Ammon's horn (tissue), 1 donor: Measurements from ENCODE around the gene AGBL4.
"Not testable (repeated sequence)": the region's sequence is repeated elsewhere in the genome, so short reads cannot be mapped to it uniquely, and the experiment has no call there.

Experiments
- DNase-seq: peaks from one replicate; pipeline ENCODE4 v3.0.0-alpha.2; 2016; ENCODE audit warnings: low spot score

The AGBL4 gene

DNA sequence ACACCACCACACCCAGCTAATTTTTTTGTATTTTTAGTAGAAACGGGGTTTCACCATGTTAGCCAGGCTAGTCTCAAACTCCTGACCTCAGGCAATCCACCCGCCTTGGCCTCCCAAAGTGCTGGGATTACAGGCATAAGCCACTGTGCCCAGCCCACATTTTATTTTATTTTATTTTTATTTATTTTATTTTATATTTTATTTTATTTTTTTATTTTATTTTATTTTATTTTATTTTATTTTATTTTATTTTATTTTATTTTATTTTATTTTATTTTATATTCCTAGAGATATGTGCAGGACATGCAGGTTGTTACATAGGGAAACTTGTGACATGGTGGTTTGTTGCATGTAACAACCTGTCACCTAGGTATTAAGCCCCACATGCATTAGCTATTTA, 721.4 kb downstream of the AGBL4 start:
- not testable (repeated sequence) for DNase-seq

GRCh38 chr1:49298304-49298703, 725.5 kb downstream of the AGBL4 start:
- peak; percentile 42 for DNase-seq

DNA sequence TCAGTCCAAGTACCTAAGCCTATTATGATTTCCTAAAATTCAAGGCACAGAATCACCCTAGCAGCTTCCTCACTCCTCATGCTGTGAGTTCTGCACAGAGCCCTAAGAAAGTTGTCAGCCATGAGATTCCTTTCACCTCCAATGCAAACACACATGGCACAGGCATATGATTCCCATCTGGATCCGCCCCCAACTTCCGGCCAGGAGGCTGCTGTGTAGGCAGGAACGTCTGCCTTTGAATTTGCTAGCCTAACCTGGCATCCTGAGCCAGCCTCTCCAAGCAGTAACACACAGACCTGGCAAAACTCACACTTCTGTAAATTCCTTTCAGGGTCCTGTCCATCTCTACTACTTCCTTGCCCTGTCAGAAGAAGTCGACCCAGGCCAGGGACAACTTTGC, 726.0 kb downstream of the AGBL4 start:
- peak; percentile 45 for DNase-seq

DNA sequence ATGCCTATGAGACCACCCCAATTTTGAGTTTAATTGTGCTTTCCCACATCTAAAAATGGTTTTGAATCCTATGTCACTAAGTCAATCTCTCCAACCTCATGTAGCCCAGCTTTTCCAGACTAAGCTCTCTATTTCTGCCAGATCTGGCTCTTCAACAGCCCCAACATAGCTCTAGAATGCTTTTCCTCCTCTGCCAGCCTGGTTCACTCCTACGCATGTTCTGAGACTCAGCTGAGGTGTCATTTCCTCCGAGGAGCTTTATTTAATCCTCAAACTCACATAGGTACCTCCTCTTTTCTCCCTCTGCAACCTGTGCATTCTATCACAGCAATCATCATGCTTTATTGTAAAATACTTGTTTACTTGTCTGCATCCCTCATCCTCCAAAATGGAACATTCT, 729.2 kb downstream of the AGBL4 start:
- DNase-seq: peak; percentile 28

DNA sequence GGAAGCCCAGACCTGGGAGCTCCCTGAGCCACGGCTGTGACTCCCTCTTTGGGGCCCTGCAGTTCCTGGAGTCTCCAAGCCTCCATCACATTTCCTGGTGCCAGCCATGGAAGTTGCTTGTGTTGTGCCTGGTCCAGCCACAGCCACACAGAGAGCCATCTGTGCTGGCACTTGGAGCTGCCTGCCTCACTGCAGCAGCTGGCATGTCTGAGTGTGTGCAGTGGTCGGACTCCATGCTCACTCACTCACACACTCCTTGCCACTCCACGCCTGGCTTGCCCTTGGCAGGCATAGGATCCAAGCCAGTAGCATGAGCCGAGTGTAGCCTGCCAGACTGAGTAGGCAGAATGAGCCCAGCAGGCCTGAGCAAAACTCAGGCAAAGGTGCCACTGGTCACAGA, 730.7 kb downstream of the AGBL4 start:
- DNase-seq: no peak

DNA sequence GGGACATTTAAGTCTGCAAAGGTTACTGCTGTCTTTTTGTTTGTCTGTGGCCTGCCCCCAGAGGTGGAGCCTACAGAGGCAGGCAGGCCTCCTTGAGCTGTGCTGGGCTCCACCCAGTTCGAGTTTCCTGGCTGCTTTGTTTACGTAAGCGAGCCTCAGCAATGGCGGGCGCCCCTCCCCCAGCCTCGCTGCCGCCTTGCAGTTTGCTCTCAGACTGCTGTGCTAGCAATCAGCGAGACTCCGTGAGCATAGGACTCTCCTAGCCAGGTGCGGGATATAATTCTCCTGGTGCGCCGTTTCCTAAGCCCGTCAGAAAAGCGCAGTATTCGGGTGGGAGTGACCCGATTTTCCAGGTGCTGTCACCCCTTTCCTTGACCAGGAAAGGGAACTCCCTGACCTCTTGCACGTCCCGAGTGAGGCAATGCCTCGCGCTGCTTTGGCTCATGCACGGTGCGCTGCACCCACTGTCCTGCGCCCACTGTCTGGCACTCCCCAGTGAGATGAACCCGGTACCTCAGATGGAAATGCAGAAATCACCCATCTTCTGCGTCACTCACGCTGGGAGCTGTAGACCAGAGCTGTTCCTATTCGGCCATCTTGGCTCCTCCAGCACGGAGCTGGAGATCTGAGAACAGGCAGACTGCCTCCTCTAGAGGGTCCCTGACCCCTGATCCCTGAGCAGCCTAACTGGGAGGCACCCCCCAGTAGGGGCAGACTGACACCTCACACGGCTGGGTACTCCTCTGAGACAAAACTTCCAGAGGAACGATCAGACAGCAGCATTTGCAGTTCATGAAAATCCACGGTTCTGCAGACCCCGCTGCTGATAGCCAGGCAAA, 766.3 kb downstream of the AGBL4 start:
- not testable (repeated sequence) for DNase-seq

- DNase-seq: no peak
These were observed 770.8 kb downstream of the AGBL4 start for GRCh38 chr1:49252917-49253316.

DNA sequence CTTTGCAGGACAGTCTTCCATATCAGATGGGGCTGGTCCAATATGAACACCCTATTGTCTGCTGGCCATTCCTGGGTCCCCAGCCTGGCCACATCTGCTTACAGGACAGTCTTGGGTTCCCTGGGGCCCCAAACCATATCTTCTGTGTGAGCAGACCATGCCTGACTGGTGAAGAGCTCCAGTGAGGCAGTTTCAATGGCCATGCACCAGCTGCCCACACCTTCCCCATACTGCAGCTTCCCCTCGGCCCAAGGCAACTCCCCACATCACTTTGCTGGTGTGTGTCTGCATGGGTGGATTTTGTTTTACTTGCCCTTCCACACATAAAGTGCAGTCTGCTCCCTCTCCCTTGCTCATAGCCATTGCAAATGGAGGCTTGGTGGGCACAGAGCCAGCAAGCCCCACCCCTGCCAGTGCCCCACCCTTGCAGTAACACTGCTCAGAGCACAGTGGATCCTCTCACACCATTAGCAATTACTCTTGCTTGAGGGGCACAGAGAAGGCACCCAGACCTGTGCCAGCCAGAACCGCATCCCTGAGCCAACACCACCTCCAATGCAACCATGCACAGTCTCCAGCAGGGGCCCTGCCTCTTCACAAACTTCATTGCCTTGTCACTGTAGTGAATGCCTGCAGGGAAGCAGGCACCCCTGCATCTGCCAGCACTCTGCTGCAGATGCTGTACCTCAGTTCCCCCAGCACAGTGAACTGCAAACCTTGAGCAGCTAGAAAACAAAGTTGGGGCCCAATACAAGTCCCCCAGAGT, 772.6 kb downstream of the AGBL4 start:
- no peak for DNase-seq

- no peak for DNase-seq
These were observed 783.0 kb downstream of the AGBL4 start for GRCh38 chr1:49240709-49241221.

GRCh38 chr1:49234988-49235387, 788.8 kb downstream of the AGBL4 start:
- DNase-seq: no peak

DNA sequence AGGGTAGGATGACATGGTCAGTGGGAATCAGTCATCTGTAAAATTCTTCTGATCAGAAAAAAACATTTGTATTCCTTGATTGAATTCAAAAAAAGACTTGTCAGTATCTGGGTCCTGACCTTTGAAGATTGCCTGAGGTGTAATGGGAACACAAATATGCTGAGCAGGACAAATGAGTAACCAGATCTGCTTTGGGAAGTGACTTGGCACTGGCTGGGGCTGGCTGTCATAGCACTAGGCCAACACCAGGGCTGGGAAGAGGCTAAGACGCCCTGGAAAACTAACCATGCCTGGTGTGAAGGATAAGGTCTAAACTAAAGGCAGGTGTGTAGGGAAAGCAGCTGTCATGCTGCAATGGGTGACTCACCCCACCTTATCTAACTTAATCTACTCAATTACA, 794.2 kb downstream of the AGBL4 start:
- DNase-seq: no peak

DNA sequence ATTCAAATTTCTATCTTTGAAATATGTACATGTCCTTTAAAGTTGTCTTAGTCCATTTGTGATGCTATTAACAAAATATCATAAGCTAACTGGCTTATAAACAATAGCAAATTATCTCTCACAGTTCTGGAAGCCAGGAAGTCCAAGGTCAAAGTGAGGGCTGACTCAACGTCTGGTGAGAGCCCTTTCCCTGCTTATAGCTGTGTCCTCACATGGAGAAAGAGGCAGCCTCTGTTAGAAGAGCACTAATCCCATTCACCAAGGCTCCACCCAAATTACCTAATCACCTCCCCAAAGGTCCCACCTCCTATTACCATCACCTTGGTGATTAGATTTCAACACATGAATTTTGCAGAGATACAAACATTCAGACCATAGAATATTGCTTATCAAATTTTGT, 797.0 kb downstream of the AGBL4 start:
- DNase-seq: no peak

DNA sequence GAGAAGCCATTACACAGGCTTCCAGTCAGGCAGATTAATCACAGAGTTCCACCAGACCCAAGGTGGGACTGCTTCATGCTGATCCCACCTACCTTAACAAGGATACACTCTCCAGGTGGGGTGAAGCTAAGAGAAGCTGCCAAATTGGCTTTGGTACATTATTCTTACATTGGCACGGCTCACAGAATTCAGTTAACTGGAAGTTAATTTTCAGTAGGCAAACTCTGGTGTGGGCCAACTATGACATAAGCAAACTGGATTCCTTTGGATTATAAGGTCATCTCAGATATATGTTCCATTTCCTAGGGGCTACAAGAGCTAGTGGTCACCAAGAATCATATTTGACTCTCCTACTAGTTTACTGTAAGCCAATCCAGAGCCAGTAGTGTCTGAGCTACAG, 798.3 kb downstream of the AGBL4 start:
- DNase-seq: no peak

DNA sequence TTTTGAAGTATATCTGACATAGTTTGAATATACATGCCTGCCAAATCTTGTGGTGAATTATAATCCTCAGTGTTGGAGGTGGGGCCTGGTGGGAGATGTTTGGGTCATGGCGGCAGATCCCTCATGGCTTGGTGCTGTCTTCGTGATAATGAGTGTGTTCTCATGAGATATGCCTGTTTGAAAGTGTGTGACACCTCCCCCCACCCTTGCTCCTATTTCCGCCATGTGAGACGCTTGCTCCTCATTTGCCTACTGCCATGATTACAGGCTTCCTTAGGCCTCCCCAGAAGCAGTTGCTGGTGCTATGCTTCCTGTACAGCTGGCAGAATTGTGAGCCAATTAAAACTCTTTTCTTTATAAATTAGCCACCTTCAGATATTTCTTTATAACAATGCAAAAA, 810.5 kb downstream of the AGBL4 start:
- DNase-seq: no peak

- no peak for DNase-seq
These were observed 815.0 kb downstream of the AGBL4 start for GRCh38 chr1:49208712-49209111.

DNA sequence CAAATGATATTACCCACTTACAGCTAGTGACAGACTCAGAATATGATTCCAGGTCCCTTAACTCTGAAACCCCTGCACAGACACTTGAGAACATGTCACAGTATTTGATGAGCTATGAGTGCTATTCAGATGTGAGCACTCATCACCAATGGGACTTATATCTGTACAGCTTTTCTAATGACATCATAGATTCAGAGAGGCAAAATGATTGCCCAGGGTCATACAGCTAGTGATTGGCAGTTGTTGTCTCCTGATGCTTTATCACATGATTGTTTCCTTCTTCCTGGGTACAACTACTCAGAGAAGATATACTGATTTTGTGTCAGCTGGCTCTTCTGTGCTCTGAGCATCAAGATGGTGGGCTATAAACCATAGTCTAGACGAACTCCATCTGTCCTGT, 819.0 kb downstream of the AGBL4 start:
- no peak for DNase-seq

DNA sequence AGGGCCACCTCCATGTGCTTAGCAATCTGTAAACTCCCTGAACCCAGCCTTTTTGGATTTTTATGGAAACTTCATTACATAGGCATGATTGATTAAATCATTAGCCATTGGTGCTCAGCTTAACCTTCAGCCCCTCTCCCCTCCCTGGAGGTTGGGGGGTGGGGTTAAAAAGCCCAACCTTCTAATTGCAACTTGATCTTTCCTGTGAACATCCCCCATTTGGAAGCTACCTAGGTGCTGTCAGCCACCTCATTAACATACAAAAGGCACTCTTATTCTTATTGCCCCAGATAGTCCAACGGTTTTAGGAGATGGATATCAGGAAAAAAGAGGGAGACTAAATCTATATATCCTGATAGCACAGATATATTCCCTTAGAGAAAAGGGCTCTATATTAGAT, 823.0 kb downstream of the AGBL4 start:
- DNase-seq: no peak

DNA sequence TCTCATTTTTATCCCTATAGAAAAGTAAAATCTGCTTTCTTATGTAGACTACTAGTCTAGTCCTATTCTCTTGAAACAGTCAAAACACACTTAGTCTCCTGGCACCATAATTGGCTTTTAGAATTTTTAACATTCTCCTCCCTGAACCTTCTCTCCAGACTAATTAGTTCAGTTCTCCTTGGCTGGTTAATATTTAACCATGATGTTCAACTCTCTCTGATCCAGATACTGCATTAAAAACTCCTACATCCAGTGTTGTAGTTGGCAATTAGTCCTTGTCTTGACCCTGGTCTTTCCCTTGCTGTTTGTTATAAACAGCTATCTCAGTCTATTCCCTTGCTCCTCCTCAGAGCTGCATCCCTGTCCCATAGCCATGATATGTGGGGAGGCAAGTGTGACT, 824.2 kb downstream of the AGBL4 start:
- DNase-seq: no peak

GRCh38 chr1:49197081-49197480, 826.7 kb downstream of the AGBL4 start:
- DNase-seq: no peak

DNA sequence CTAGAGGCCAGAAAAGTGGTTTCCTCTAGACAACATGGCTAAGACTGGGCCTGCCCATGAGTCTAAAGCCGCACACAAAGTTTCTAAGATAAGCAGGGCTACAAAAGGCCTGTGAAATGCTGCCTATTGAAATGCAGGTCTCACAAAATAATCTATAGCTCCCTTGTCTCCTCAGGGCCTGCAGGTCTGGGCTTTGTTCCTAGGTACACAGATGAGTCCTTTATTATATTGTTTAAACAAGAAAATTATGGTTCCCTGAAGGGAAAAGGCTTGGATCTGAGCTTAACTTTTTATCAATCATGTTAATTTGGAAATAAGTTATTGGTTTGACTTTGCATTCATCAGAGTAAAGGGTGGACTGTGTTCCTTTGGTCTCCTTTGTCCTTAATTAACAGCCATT, 833.6 kb downstream of the AGBL4 start:
- no peak for DNase-seq

DNA sequence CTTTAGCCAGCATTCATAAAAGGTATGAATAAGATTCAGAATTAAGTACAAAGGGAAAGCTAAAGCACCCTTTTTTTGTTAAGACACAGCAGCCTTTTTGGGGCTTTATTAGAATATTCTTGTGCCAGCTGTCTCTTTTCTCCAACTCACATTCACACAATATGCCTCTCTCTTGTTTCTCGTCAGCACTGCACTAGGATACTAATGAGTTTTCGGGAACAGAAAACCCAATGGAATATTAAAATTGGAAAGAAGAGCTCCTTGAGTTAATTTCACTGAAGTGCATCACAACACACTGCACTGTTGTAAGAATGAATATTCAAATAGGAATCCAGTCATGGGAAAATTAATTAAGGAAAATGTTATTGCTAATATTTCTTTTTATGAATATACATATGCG, 836.7 kb downstream of the AGBL4 start:
- peak; percentile 54 for DNase-seq

GRCh38 chr1:49185450-49185980, 838.2 kb downstream of the AGBL4 start:
- DNase-seq: no peak

DNA sequence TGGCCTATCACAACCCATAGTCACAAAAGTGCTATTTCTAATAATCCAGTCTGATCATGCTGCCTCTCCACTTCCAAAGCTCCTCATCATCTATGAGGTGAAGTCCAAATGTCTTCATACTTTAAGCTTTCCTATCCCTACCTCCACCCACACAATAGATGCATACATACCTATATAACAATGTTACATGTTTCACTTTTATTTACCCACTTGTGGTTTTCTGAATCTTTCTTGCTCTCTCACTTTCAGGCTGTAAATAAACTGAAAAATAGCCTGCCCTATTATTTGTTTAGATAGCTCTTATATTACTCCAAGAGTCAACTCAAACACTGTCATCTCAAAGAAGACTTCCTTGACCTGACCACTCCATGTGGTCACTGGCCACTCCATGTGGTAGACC, 840.3 kb downstream of the AGBL4 start:
- DNase-seq: no peak
